Measurements from ENCODE around the gene SPAG9.

GRCh38 chr17:51149163-51149562 lies 28.5 kb upstream of the SPAG9 start:
- TF ChIP-seq CTCF (IDR thresholded peaks at IDR 0.05) (no peak), POLR2AphosphoS5 (IDR thresholded peaks at IDR 0.05; ENCODE audit: low read depth, low read length) (no peak), TCF7L2 (IDR thresholded peaks at IDR 0.05; ENCODE audit: low read depth, low read length) (no peak)

Data from Panc1 (cell line).